Measurements from ENCODE around the gene CNTNAP2. TPM values are rescaled to one million over a fixed set of nuclear protein-coding genes. Genes with fewer than 3 reads are reported as not detected.
"Not testable (repeated sequence)": the region's sequence is repeated elsewhere in the genome, so short reads cannot be mapped to it uniquely, and the experiment has no call there.

The CNTNAP2 gene
- total RNA-seq, 1 experiment from 2014 or later: 0.07 TPM

DNA sequence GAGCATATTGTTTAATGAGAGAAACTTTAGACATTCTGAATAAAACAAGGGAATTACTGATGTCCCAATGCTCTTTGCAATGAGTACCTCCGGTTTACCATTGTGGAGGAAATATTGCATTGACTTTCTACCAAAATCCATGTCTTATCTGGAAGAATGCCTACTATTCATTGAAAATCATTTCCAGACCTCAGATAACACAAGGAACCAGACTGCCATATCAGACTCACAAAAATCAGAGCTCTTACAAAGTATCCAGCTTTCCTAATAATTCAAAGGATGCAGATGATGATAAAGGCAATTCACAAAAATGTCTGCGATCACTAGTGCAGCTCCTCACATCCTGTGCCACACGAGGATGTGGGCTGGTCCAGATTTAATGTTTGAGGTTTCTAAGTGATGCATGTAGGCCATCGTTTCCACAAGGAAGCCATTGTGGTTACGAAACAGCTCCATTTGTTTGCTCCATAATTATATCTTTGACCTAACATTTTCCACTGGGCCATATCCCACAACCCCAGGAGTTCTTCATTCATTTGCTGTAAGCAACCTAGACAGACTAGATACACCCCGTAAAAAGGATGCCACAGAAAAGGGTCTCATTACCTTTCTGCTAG is 1642.8 kb downstream of the CNTNAP2 start:
- no peak for DNase-seq (ENCODE audit: low spot score)

DNA sequence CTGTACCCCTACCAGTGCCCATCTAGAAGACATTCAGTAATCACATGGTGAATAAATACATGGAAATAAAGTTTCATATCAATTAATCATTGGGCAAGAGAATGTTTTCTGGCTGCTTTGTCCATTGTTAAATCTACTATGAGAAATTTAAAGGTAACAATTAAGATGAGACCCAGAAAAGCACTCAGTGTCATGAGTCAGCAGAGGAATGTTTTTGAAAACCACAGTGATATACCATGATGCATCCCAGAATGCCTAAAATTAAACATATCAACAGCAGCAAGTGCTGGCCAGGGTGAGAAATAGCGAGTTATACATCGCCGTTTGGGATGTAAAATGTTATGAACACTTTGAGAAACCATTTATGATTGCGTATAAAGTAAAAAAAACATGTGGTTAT is 1648.7 kb downstream of the CNTNAP2 start:
- DNase-seq (ENCODE audit: low spot score): peak; percentile 18

DNA sequence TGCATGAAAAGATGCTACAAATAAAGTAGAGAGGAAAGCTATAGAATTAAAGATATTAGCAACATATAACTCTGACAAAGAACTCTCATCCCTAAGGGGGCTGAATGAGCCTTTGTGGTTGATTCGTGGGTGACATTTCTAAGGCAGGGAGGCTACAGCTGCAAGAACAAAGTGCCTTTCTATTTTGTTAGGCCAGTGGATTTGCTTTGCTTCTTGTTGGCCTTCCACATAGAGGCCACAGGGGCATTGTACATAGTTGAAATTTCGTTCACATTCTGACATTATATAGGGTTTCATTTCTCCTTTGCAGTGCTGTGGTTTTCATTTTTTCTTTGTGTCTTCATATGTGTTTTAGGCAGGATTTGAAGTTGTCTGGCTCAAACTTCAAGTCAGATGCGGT is 1654.7 kb downstream of the CNTNAP2 start:
- DNase-seq (ENCODE audit: low spot score): no peak

DNA sequence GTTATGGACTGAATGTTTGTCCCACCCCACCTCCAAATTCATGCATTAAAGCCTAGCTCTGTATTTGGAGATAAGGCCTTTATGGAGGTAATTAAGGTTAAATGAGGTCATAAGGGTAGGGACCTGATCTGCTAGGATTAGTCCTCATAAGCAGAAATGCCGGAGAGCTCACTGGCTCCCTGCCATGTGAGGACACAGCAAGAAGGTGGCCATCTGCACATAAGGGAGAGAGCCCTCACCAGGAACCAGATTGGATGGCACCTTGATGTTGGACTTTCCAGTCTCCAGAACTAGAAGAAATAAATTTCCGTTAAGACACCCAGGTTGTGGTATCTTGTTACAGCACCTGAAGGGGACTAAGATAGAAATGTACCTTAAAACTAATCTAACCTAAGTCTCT is 1657.9 kb downstream of the CNTNAP2 start:
- DNase-seq (ENCODE audit: low spot score): no peak

DNA sequence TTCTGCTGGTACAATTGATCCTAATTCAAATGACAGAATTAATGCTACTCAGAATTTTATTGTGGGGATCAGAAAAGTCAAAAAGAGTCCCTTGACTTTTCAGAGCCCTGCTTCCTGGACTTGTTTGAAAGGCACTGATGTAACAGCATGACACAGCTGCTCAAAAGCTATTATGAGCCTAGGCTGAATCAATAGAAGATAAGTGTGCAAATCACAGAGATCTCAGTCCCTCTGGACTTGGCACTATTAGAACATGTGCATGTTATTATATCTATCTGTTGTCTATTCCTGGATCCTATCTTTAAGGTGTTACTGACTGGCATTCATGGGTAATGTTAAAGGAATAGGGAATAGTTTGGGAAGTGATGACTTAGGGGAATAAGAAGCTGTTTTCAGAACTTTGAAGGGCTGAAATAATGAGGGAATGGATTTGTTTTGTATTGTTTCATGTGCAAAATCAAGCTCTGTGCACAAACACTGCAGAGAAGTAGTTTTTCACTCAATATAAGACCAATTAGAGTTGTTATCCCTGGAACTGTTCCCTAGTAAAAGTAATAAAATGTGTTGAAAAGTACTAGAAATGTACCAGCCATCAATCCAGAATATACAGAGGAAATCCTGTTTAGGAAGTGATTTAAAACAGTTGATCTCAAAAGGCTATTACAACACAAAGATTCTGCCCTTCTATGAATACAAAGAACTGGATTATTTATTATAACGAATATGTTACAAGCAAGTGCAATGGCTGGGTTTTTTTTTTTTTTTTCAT is 1659.1 kb downstream of the CNTNAP2 start:
- DNase-seq (ENCODE audit: low spot score): no peak

DNA sequence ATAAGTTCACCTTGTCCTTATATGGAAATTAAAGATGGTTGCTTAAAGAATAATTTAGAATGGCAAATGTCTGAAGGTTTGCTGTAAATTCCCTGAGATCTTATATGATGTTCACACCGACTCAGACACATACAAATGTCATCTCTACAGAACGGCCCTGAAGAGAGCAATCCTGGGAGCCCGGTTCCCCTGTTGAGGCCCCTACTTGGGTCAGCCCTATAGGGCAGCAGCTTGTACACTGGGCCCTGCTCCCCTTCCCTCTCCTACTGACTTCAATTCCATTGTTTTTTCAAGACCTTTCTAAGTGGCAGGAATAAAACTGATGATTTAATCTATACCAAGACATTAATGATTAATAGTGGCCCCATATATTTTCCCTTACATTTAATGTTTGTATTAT is 1660.7 kb downstream of the CNTNAP2 start:
- DNase-seq (ENCODE audit: low spot score): no peak

DNA sequence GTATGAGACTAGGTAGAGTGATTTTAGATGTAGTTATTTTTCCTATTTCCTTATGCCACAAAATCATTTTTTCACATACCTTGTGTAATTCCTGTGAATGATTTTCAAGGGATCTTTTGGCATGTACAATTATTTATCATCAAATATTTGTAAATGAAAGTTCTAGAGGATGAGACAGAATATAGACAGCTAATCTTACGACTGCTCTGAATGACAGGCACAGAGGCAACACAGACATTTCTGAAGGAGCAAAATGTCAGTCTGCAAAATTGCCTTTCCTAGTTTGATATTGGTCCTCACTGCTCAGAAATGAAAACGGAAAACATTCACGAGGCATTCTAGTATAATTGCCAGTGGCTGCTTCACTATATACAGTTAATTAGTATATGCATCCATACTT is 1663.3 kb downstream of the CNTNAP2 start:
- no peak for DNase-seq (ENCODE audit: low spot score)

DNA sequence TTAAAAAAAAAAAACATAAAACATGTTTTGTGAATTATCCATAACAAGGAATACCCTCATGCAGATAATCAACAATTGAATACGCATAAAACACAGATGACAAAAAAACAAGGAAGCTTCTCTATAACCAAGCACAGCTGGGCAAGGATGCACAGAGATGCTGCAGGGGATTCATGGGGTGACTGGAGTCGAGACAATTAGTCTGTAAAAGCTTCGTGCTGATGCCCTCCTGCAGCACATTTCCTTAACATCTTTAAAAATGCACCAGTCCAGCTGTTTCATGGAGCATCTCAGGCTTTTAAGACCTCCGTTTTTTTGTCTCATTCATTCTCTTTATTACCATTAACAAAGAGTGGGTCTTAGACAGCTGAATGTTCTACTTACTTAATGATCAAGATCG is 1680.0 kb downstream of the CNTNAP2 start:
- no peak for DNase-seq (ENCODE audit: low spot score)

DNA sequence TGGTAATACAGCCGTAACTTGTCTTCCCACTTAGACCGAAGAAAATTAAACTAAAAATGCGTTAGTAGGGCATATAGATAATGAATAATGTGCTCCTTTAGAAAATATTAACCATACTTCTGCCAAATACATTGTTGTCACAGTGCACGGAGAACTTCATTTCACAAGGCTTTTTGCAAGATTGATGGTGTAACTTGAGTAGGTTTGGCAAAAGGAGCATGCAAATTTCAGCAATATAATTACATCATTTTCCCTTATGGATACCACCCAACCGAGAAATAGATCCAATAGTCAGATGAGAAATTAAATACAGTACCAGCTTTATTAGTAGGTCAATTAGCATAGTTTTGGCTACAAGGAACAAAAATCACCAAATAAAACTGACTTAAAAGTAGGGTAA is 1681.4 kb downstream of the CNTNAP2 start:
- DNase-seq (ENCODE audit: low spot score): no peak

DNA sequence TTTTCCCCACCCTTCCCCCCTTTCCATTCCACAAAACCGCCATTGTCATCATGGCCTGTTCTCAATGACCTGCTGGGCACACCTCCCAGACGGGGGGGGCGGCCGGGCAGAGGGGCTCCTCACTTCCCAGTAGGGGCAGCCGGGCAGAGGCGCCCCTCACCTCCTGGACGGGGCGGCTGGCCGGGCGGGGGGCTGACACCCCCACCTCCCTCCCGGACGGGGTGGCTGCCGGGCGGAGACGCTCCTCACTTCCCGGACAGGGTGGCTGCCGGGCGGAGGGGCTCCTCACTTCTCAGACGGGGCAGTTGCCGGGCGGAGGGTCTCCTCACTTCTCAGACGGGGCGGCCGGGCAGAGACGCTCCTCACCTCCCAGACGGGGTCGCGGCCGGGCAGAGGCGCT is 1685.2 kb downstream of the CNTNAP2 start:
- not testable (repeated sequence) for DNase-seq (ENCODE audit: low spot score)

DNA sequence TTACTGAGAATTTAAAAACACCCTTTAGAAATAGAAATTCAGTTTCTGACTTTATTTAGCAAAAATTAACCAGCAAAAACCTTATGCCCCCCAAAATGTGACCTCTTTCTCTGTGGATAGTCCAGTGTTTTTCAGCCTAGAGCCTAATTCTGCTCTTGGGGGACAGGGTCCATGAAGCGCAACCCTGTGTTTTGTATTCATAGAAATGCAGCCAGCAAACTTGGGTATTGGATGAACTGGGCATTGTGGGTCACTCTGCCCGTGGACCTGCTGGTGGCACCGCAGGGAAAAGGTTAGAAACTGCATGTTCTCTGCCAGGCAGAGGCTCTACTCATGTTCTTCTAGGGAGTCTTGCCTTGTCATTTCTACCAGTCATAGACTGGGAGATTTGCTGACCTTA is 1686.5 kb downstream of the CNTNAP2 start:
- DNase-seq (ENCODE audit: low spot score): no peak

DNA sequence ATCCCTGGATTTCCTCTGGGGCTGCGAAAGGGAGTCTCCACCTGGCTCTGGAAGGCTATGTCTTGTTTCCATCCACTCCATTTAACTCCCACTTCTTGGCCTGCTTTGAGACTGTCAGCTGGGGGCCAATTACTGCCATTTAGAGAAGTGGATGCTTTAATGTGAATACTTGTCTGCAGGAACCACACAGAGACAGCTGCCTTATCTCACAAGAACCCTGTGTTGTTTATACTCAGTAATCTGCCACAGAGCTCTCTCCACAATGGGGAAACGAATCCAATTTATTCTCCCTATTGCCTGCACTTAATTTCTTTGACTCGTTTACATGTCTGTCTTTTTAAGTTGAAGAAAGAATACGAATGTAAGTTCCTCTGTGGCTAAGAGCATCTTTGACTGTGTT is 1687.0 kb downstream of the CNTNAP2 start:
- DNase-seq (ENCODE audit: low spot score): no peak

DNA sequence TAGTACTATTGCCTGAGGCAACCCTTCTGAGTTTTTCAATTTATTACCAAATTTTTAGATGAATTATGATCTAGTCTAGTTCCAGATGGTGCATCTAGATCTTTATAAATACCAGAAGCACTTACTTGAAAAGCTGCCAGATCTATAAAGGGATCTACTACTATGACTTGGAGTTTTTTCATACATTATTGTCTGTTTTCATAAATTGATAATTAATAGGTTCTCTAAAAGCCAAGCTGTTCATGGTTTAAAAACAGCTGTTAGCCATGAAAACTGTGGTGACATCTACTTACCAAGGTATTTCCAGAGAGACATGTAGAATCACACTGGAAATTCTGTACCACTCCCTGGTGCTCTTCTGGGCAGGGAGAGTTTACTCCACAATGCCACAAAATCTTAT is 1687.4 kb downstream of the CNTNAP2 start:
- DNase-seq (ENCODE audit: low spot score): no peak

DNA sequence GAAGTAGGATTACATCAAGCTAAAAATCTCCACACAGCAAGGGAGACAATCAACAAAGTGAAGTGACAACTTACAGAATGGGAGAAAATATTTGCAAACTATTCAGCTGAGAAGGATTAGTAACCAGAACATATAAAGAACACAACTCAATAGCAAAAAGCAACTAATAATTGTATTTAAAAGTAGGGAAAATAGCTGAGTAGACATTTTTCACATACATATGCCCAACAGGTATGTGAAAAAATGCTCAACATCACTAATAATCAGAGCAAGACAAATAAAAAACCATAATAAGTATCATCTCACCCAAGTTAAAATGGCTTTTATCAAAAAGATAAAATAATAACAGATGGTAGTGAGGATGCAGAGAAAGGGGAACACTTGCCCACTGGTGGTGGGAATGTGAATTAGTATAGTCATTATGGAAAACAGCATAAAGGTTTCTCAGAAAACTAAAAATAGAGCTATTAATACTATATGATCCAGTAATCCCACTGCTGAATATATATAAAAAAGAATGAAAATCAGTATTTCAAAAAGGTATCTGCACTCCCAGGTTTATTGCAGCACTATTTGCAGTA is 1689.5 kb downstream of the CNTNAP2 start:
- DNase-seq (ENCODE audit: low spot score): no peak

DNA sequence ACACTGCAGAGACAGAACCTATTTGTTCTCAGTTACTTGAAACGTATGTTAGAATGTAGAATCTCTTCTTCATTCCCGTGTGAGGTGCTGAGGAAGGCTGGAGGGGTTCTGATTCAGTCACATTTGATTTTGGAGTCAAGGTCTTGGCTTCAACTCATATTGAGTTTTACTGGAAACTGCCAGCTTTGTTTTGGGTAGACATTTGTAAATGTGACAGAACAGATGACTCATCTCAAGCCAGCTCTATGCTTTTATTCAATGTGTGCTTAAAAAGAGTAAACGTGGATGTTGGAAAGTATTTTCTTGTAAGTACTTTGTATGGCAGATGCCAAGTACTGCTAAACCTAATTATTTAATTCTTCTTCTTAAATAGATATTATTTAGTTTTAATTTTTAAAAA is 1693.2 kb downstream of the CNTNAP2 start:
- peak; percentile 1 for DNase-seq (ENCODE audit: low spot score)

DNA sequence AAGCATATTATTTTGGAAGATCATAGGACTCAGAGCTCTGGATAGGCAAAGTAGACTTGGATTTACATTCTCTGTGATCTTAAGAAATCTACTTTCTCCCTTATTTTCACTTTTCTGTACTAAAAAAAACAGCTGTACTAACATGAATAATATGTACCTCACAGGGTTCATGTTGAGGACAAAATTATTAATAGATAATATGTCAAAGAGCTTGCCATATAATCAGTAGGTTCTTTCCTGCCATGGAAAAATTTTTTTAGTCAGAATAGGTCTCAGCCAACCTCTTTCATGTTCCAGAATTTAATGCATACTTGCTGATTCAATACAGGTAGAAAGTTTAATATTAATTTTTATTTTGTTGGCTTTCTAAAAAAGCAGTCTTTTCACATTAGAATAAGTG is 1693.7 kb downstream of the CNTNAP2 start:
- DNase-seq (ENCODE audit: low spot score): no peak

DNA sequence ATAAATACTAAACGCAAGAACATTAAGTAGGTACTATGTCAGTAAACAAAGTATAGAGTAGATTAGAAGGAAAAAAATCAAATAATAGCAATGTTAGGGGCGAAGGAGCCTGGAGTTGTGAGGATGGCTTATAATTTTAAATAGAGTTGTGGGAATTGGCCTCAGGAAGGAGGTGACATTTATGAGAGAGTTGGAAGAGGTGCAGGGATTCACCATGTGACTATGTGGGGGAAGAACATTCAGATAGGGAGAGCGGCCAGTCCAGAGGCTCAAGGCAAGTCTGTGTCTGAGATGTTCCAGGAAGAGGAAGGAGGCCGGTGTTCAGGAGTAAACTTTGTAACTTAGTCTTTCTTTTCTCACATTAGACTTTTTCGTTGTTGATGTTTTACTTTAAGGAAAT is 1695.3 kb downstream of the CNTNAP2 start:
- no peak for DNase-seq (ENCODE audit: low spot score)

DNA sequence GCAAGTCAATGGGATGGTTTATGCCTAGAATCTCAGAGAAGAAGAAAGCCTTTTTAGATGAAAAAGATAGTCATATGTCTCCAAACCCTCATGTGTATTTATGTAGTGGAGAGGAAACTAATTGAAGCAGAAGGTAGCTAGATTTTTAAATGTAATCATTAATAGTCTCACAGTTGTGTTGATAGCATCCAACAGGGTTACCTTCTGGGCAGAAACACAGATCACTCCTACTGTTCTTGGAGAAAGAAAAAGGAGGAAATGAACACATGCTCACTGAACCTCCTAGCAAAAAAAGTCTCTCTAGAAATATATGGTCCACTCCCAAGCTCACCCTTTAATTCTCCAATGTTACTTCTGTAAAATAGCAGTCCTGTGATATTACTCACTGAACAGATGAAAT is 1696.7 kb downstream of the CNTNAP2 start:
- no peak for DNase-seq (ENCODE audit: low spot score)

DNA sequence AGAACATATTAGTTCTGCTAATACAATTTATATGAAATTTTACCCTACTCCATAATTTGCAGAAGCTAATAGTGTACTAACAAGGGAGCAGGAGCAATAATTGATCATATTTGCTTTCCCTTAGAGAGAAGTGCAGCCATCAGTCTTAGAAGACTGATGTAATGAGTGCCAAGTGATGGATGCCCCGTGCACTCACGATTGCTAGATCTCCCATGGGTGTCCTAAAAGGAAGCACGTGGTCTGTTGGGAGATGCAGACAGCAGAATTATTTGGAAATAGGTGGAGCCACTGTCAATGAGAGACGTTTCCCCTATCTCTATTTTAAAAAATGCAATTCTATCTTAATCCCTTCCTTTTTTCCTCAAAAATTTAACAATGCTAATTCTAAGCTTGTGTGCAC is 1701.7 kb downstream of the CNTNAP2 start:
- DNase-seq (ENCODE audit: low spot score): no peak

DNA sequence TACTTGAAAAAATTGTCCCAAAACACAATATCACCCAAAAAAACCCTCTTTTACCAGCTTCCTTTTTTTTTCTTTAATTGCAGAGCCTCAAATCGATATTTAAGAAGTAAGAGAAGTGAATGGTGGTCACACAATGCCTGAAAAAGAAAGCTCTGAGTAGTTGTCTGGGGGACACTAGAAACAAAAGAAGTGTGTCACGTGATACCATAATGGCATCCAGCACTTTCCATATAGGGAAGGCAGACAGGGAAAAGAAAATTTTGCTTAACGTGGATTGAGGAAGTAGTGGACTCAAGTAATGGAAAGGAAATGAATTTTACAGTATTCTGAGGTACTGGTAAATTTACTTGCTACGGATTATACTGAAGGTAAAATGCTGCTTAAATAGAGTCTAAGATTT is 1708.1 kb downstream of the CNTNAP2 start:
- no peak for DNase-seq (ENCODE audit: low spot score)

DNA sequence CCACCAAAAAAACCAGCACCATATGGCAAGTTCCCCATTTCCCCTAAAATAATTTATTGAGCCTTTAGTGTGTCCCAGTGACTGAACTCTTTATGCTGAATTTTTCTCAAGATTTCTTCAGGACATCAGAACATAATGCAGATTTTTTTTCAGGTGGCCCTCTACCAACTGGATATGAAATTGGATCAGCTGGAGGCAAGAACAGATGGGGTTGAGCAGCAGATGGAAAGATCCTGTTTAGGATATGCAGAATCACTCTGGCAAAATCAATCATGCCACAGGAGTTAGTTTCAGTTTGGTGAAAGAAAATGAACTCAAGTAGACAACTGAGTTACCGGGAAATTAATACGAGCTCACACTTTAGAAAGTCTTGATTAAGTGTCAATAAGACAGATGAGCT is 1712.4 kb downstream of the CNTNAP2 start:
- no peak for DNase-seq (ENCODE audit: low spot score)

DNA sequence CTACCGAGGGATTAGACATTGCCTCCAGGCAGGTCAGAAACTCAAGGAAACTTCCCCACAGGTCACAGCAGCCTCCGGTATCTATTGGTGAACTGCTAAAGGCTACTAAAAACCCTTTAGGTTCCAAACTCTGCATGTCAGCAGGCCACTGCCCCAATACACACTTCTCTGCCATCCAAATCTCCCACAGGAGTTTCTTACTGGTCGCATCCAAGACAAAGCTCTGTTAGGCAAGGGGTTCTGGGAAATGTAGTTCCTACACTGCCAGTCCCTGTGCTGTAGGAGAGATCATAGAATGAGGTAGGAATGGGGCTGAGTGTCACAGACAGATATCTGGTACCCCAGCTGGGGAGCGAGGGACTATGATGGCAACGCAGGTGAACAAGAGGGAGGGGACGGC is 1717.0 kb downstream of the CNTNAP2 start:
- peak; percentile 3 for DNase-seq (ENCODE audit: low spot score)

DNA sequence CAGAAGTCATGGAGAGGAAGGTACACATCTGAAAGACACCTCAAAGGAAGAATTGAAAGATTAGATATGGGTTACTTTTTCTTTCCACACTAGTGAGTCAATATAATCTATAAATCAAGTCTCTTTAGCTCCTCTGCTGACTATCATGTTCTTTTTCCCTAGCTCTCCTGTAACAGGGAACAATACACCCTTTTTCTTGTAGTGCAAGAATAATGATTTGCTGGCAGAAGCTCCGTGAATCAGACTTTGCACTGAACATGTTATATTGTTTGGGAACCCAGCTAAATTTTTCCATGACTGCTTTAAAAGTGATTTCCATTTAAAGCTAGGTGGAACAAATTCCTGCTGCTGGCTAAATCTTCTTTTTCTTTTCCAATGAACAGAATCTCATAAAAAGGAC is 1717.4 kb downstream of the CNTNAP2 start:
- no peak for DNase-seq (ENCODE audit: low spot score)

Data from A172 (cell line).